ENCODE results near the gene GK.
A peak's percentile ranks its signal among the peaks of the same experiment; 100 is the strongest.

The GK gene

DNA sequence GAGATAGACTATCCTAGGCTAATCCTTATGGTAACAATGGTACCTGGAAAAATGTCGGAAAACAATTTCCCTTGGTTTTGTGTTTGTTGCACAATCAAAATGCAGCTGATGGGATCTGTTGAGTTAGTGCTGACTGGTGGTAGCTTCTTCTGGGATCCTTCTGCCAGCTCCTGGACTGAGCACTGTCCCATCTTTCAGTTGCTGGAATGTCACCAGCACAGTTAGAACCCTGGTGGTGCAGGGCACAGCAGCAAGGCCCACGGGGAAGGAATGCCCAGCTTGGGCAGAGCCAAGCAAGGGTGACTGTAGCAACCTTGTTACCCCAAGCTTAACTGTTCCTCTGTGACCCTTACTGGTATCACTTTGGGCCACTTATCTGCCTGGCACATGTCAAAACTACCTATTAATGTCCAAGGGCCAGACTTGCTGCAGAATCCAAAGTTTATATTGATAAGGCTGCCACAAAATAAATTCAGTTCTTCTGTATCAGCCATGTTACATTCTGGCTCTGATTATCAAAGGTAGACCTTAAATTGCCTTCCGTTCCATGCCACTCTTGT lies 53.1 kb downstream of the GK start:
- Histone ChIP-seq H3K36me3 (replicated peaks; ENCODE audit: insufficient read depth, low read length) (no peaks in the 10 kb centered on the region), H3K4me2 (ENCODE audit: low read depth, low read length) (no peak overlapping the region), H3K4me3 (ENCODE audit: low read length) (no peak overlapping the region), H3K9me3 (replicated peaks; ENCODE audit: insufficient read depth, low read length) (no peaks in the 10 kb centered on the region), H2AFZ (ENCODE audit: low read length) (no peak overlapping the region), H3K27me3 (replicated peaks; ENCODE audit: insufficient read depth, low read length) (no peaks in the 10 kb centered on the region), H3K9me2 (replicated peaks; ENCODE audit: insufficient read depth, low read length) (no peaks in the 10 kb centered on the region), H4K20me1 (ENCODE audit: insufficient read depth, low read length) (no peaks in the 10 kb centered on the region), H3F3A (ENCODE audit: insufficient read depth, low read length) (no peaks in the 10 kb centered on the region), H3K79me2 (ENCODE audit: low read length) (no peaks in the 10 kb centered on the region), H3K27ac (ENCODE audit: low read length) (no peak overlapping the region), H3K4me1 (ENCODE audit: low read length) (no peaks in the 10 kb centered on the region), H3K9ac (ENCODE audit: low read length) (no peak overlapping the region)
- TF ChIP-seq, protein P1, sequence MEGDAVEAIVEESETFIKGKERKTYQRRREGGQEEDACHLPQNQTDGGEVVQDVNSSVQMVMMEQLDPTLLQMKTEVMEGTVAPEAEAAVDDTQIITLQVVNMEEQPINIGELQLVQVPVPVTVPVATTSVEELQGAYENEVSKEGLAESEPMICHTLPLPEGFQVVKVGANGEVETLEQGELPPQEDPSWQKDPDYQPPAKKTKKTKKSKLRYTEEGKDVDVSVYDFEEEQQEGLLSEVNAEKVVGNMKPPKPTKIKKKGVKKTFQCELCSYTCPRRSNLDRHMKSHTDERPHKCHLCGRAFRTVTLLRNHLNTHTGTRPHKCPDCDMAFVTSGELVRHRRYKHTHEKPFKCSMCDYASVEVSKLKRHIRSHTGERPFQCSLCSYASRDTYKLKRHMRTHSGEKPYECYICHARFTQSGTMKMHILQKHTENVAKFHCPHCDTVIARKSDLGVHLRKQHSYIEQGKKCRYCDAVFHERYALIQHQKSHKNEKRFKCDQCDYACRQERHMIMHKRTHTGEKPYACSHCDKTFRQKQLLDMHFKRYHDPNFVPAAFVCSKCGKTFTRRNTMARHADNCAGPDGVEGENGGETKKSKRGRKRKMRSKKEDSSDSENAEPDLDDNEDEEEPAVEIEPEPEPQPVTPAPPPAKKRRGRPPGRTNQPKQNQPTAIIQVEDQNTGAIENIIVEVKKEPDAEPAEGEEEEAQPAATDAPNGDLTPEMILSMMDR (IDR thresholded peaks at IDR 0.05; ENCODE audit: low read length): no peak
- TF ChIP-seq EZH2 (optimal IDR thresholded peaks at IDR 0.05; ENCODE audit: low read depth, low read length) (no peak), EZH2phosphoT487 (IDR thresholded peaks at IDR 0.05; ENCODE audit: low read length) (no peak)
- no peak for DNase-seq

DNA sequence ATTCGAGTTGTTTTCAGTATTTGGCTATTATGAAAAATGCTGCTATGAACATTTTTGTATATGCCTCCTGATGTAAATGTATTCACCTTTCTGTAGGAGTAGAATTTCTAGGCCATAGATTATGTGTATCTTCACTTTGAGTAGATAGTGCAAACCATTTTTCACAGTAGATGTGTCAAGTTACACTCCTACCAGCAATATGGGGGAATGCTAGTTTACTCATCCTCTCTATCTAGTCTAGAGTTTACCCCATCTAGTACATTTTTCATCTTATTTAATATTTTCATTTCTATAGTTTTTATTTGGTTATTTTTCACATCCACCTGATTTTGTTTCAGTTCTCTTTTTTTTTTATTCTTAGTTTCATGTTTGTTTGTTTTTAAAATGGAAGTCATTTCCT lies 59.0 kb downstream of the GK start:
- TF ChIP-seq, protein P1 (IDR thresholded peaks at IDR 0.05; ENCODE audit: low read length): no peak
- TF ChIP-seq EZH2 (optimal IDR thresholded peaks at IDR 0.05; ENCODE audit: low read depth, low read length): no peak
- no peak for TF ChIP-seq EZH2phosphoT487 (IDR thresholded peaks at IDR 0.05; ENCODE audit: low read length)
- no peaks in the 10 kb centered on the region for H3K27me3 ChIP-seq (replicated peaks; ENCODE audit: insufficient read depth, low read length)
- H3K36me3 ChIP-seq (replicated peaks; ENCODE audit: insufficient read depth, low read length): no peaks in the 10 kb centered on the region; the same call in 1 of the 2 replicates
- no peaks in the 10 kb centered on the region for H4K20me1 ChIP-seq (ENCODE audit: insufficient read depth, low read length)
- peak overlapping the region; percentile 86; the same call in 1 of the 2 replicates for H3K27ac ChIP-seq (ENCODE audit: low read length)
- H3K4me1 ChIP-seq (ENCODE audit: low read length): peaks cover 46% of the 10 kb centered on the region
- no peak overlapping the region for H3K4me3 ChIP-seq (ENCODE audit: low read length)
- no peaks in the 10 kb centered on the region for H3K9me3 ChIP-seq (replicated peaks; ENCODE audit: insufficient read depth, low read length)
- no peaks in the 10 kb centered on the region for H3K9me2 ChIP-seq (replicated peaks; ENCODE audit: insufficient read depth, low read length)
- H3K79me2 ChIP-seq (ENCODE audit: low read length): no peaks in the 10 kb centered on the region
- DNase-seq: no peak
- H3K9ac ChIP-seq (ENCODE audit: low read length): no peak overlapping the region
- peak overlapping the region; percentile 24; the same call in 1 of the 2 replicates for H3K4me2 ChIP-seq (ENCODE audit: low read depth, low read length)
- H3F3A ChIP-seq (ENCODE audit: insufficient read depth, low read length): peaks cover 22% of the 10 kb centered on the region
- H2AFZ ChIP-seq (ENCODE audit: low read length): no peak overlapping the region

DNA sequence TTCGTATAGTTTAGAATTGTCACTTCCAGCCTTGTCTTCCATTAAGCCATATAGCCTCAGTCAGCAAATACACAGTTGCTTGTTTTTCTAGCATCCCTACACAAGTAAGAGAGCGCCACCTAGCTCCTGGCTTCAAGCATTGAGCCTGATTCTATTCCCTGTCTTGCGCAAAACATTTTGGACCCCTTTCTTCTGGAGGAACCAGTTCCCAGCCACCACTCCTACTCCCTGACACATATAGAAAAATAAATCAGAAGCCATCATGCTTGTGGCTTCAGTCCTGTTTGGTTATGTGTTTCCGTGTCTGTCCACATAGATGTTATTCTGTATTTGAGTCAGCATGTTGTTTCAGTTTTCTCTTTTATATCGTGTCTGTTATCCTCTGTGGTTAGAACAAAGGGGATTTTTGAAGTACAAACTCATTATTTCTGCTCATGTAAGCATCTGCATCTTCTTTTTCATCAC lies 59.9 kb downstream of the GK start:
- peak; percentile 83 for DNase-seq
- peaks cover 22% of the 10 kb centered on the region for H3F3A ChIP-seq (ENCODE audit: insufficient read depth, low read length)
- TF ChIP-seq EZH2 (optimal IDR thresholded peaks at IDR 0.05; ENCODE audit: low read depth, low read length): no peak
- TF ChIP-seq, protein P1 (IDR thresholded peaks at IDR 0.05; ENCODE audit: low read length): peak; percentile 49
- H3K36me3 ChIP-seq (replicated peaks; ENCODE audit: insufficient read depth, low read length): no peaks in the 10 kb centered on the region; the same call in 1 of the 2 replicates
- peak overlapping the region; percentile 33; the same call in 1 of the 2 replicates for H3K9ac ChIP-seq (ENCODE audit: low read length)
- no peaks in the 10 kb centered on the region for H4K20me1 ChIP-seq (ENCODE audit: insufficient read depth, low read length)
- H3K4me2 ChIP-seq (ENCODE audit: low read depth, low read length): peak overlapping the region; percentile 73
- no peaks in the 10 kb centered on the region for H3K9me3 ChIP-seq (replicated peaks; ENCODE audit: insufficient read depth, low read length)
- no peaks in the 10 kb centered on the region for H3K9me2 ChIP-seq (replicated peaks; ENCODE audit: insufficient read depth, low read length)
- no peak overlapping the region for H3K4me3 ChIP-seq (ENCODE audit: low read length)
- peaks cover 49% of the 10 kb centered on the region for H3K4me1 ChIP-seq (ENCODE audit: low read length)
- H2AFZ ChIP-seq (ENCODE audit: low read length): 0 out of 2 replicates have a peak overlapping the region, but pooled peaks have one; percentile 34
- peak overlapping the region; percentile 86 for H3K27ac ChIP-seq (ENCODE audit: low read length)
- H3K27me3 ChIP-seq (replicated peaks; ENCODE audit: insufficient read depth, low read length): no peaks in the 10 kb centered on the region
- H3K79me2 ChIP-seq (ENCODE audit: low read length): no peaks in the 10 kb centered on the region
